Hepatocyte (in vitro differentiated cells): ENCODE results near the gene UHRF2.

Experiments used
- EZH2phosphoT487 ChIP-seq: fragments of 200-600 bp; sonication (generic); IDR thresholded peaks from one replicate; pipeline ENCODE4 v1.6.1; 2018; ENCODE audit warnings: antibody characterized with exemption, mild to moderate bottlenecking, low read depth, moderate library complexity; ENCODE audit not compliant: unreplicated experiment, severe bottlenecking
- TF ChIP-seq, protein P1 (sequence below): fragments of 200-600 bp; sonication (generic); IDR thresholded peaks from 2 replicates; pipeline ENCODE4 v1.5.1; 2016; ENCODE audit warnings: antibody characterized with exemption, mild to moderate bottlenecking; ENCODE audit not compliant: poor library complexity

DNA sequence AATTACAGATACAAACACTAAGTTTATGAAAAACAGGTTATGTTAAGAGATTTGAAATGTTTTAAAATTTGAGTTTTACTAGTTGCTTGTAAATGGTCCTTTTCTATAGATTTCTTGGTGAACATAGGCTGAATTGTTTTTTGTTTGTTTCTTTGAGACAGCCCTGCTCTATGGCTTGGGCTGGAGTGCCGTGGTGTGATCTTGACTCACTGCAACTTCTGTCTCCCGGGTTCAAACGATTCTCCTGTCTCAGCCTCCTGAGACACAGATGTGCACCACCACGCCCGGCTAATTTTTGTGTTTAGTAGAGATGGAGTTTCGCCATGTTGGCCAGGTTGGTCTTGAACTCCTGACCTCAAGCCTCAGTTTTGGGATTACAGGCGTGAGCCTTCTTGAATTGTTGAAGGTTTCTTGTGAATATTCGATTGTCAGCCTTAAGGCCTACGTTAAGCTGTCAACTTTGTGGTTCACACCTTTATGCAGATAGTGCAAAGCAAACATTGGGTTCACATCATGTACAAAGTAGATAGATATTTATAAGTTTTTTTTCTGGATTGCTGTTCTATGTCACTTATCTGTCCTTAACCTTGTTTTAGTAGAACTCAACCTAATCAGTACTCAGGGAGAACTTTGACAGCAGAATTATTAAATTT lies 26.2 kb downstream of the UHRF2 start:
- TF ChIP-seq, protein P1, sequence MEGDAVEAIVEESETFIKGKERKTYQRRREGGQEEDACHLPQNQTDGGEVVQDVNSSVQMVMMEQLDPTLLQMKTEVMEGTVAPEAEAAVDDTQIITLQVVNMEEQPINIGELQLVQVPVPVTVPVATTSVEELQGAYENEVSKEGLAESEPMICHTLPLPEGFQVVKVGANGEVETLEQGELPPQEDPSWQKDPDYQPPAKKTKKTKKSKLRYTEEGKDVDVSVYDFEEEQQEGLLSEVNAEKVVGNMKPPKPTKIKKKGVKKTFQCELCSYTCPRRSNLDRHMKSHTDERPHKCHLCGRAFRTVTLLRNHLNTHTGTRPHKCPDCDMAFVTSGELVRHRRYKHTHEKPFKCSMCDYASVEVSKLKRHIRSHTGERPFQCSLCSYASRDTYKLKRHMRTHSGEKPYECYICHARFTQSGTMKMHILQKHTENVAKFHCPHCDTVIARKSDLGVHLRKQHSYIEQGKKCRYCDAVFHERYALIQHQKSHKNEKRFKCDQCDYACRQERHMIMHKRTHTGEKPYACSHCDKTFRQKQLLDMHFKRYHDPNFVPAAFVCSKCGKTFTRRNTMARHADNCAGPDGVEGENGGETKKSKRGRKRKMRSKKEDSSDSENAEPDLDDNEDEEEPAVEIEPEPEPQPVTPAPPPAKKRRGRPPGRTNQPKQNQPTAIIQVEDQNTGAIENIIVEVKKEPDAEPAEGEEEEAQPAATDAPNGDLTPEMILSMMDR = no peak
- TF ChIP-seq EZH2phosphoT487 = no peak
